GM18909 (cell line): ENCODE results near the gene DHFR2.
"Not testable (repeated sequence)": the region's sequence is repeated elsewhere in the genome, so short reads cannot be mapped to it uniquely, and the experiment has no call there.

Source experiments
- ATAC-seq: cut with Tn5 transposase; IDR thresholded peaks from one replicate; pipeline ENCODE4 v1.9.1; 2021; ENCODE audit warnings: mild to moderate bottlenecking; ENCODE audit not compliant: unreplicated experiment, poor library complexity

DHFR2 gene

DNA sequence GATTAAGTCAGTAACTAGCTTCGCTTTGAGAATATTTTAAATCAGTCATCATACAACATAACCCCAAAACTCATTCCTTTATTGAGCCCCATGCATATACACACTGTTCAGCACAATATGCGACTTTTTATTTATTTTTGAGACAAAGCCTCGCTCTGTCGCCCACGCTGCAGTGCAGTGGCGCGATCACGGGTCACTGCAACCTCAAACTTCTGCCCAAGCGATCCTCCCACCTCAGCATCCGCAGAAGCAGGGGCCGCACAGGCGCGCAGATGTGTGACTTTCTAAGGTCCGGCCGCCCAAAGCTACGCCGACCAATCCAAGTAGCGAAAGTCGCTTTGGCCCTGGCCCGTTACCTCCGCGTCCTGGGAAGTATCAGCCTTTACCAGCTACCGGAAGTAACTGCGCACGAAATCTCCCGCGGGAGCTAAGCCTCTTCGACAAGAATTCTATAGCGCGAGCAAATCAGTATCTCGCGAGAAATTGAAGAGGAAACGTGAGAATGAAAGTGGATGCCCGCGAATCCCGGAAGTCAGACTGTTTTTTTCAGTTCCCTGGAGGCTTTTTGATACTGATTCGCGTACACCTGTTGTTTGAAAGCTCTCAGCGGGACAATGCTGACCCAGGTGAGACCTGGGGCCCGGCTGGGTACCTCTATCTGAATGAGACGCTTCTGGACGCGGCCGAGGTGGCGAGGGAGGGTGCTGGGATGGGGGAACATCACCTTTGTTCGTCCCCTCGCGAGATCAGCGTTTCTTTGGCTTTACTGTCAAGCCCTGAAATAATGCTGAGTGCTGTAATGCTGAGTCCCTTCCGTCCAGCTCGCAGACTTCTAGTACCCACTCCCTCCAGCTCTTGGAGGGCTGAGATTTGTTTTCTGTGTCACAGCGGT lies at the start of gene DHFR2, which contains the start of gene NSUN3:
DHFR2 (minus strand) TSS at position 404 of the 892 bp plus-strand sequence. CDS start 1,405 bp downstream, outside the sequence.
NSUN3 (plus strand) TSS at position 549 of the 892 bp plus-strand sequence; CDS start at position 615, 66 bp downstream.
- ATAC-seq: peak; percentile 95

GRCh38 chr3:94110854-94111253 lies 48.1 kb upstream of the DHFR2 start:
- ATAC-seq: no peak

DNA sequence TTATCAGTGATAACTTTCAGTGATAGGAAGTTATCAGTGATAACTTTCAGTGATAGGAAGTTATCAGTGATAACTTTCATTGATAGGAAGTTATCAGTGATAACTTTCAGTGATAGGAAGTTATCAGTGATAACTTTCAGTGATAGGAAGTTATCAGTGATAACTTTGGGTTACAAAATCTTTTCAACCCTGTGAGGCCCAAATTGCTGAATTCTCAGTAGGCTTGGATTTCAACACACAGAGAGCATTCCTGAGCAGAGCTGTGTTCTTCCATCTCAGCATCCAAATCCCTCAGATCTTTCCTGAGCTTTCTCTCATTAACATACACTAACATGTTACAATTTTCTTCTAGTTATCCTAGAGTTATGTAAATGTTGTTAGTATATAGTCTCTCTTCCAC lies 47.5 kb upstream of the DHFR2 start:
- ATAC-seq: not testable (repeated sequence)

DNA sequence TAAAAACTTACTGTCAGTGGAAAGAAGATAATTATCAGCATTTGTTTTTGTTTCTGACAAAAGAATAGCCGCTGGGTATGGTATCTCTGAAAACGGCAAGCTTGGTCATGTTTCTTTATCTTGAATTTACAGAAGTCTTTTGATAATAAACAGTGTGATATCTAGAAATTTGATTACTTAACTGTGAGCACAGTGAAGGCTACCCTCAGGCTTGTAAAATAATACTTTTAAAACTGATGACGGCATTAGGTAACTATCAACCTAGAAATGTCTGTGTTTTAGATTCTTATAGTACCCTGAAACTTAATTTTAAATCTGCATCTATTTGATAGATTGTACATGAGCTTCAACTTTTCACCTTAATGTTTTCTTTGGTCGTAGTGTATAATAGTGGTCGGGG lies 43.6 kb upstream of the DHFR2 start:
- ATAC-seq: no peak

GRCh38 chr3:94101860-94102259 lies 39.1 kb upstream of the DHFR2 start:
- no peak for ATAC-seq

DNA sequence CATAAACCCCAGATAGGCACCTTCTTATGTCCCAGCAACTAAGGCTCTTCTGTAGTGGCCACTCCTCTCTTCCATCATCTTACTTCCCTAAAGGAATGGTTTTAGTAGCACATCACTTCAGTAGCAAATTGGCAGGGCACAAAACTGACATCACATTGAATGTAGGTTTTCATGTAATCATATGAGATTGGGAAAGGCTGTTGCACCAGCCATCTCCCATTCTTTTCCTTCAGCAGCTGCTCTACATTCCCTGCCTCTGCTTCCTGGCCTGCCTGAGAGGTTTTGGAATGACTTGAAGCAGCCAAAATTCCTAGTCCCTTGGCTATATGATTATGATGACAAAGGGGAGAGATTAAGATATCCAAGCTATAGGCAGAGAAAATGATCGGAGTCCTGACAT lies 36.6 kb upstream of the DHFR2 start:
- ATAC-seq: no peak

- no peak for ATAC-seq
These were observed 35.7 kb upstream of the DHFR2 start for GRCh38 chr3:94098452-94098851.

DNA sequence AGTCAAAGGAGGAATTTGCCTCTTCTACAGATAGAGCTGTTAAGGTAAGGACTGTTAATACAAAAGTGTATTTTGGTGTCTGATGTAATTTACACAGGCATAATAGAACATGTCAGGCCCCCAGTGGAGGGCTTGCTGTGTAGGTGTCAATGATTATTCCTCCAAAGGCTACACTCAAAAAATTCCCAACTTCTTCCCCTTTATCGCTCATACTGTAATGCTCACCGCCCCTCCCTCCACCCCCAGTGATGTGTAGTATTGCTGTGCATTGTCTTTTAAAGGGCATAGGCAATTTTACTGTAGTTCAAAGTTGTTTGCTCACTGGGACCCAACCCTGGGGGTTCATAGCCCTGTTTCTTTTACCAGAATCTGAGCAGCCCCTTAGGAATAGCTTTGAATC lies 32.4 kb upstream of the DHFR2 start:
- no peak for ATAC-seq

- ATAC-seq: no peak
These were observed 30.4 kb upstream of the DHFR2 start for GRCh38 chr3:94093151-94093550.

DNA sequence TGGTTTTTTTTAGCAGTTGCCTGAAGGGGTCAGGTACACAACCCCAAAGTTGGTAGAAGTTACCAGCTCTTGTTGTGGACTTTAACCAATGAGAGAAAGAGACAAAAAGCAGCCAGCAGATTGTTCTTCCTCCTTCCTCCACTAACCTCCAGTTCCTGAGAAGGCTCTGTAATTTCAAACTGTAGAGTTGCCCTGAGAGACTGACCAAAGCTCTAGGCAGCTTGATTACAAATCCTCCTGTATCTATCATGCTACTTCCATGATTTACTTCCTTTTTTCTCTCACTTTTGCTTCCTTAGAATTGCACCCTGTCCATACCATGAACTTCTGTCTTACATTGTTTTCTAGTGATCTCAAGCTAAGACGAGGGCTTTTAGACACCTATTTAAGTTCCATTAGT lies 29.4 kb upstream of the DHFR2 start:
- ATAC-seq: no peak

GRCh38 chr3:94089126-94089525 lies 26.4 kb upstream of the DHFR2 start:
- no peak for ATAC-seq

DNA sequence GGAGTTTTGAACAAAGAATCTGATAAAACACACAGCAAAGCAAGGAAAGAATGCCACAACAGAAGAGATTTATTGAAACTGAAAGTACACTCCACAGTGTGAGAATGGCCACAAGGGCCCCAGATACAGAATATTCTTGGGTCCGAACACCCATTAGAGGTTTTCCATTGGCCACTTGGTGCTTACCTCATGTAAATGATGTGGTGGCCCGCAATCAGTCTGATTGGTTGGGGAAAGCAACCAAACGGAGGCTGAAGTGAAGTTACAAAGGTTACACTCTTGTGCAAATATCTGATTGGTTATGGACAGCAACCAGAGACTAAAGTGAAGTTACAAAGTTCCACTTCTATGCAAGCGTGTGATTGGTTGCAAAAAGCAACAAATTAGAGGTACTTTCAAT lies 20.5 kb upstream of the DHFR2 start:
- peak; percentile 86 for ATAC-seq

DNA sequence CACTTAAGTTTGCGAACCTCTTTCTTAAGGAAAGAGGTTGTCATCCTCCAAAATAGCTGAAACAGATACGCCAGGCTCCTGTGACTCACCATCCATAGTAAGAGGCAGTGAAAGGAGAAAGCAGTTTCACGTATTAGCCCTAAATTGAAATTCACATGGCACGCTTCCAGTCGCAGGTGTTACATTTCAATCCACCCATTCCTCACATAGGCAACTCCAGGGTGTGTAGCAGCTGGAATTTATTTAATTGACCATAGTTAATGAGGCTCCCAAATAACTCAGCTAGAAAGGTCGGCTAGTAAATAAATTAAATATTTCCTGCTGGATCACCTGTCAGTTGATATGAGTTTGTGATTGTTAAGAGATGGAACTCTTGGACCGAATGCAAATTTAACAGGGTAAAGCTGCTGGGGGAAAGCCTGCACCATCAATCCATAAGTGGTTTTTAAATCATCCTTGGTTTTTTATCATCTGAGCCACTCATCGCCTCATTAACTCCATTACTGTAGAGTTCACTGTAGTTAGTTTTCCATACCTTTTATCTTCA lies 19.7 kb upstream of the DHFR2 start:
- no peak for ATAC-seq

DNA sequence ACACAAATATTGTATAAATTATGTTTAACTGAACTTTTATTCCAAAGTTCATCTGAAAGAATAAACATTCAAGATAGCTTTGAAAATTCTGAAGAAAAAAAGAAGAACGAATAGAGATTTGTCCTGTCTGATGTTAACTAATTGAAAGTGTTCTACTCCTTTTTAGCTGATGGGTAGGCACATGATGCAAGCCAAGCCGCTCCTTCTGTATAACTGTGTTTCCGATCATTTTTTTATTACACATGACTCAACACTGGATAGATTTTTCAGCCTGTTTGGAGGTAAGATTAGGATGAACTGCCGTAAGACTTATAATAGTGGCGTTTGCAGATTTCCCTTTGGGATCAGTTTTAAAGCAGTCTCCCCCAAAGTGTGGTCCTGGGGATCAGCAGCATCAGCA lies 19.2 kb upstream of the DHFR2 start:
- ATAC-seq: no peak

- ATAC-seq: not testable (repeated sequence)
These were observed 17.8 kb upstream of the DHFR2 start for GRCh38 chr3:94080552-94080951.

- ATAC-seq: no peak
These were observed 13.3 kb upstream of the DHFR2 start for GRCh38 chr3:94076055-94076454.

DNA sequence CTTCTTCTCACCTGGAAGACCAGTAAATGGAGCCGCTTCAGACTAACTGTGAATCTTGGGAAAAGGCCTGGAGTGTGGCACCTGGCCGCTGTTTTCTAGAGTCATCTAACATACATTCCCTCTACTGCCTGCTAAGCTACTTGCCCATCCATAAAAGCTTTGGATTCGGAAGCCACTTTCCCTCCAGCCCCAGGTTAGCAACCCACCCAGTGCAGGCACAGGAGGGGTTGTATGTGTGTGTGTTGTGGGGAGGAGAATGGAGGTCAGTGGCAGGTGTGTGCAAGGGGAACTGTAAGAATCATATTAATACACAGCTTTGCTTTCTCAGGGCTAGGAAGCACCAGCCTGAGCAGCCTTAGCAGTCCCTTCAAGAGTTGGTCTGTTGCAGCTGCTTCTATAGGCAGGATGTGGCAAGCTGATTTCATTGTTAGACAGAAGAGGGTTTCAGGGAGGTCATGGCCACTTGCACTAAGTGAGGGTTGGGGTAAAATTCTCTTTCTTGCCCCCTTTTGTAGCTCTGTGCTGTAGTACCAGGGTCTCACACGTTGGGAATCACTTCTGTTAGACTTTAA lies 9.1 kb upstream of the DHFR2 start:
- peak; percentile 87 for ATAC-seq

DNA sequence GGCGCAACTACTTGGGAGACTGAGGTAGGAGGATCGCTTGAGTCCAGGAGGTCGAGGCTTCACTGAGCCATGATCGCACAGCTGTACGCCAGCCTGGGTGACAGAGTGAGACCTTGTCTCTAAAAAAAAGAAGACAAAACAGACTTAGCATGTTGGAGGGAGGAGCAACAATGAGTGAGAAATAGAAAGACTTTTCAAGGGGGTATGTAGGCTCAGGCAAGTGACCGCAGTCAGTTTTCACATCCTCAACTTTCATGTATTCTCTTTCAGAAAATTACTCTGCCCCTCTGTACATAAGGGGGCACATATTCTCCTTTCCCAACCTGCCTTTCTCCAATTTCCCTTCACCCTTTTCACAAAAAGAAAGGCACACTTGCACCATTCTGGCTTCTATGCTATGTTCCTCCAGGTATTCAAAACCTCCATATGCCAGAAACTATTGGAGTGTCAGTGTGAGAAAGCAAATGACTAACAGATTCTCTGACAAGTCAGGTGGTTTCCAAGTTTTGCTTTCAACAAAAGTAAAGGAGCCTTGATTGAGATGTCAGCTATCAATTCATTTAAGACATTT lies 7.7 kb upstream of the DHFR2 start:
- ATAC-seq: peak; percentile 63

- no peak for ATAC-seq
These were observed 6.6 kb upstream of the DHFR2 start for GRCh38 chr3:94069194-94069813.
